Tibial nerve (tissue), 4 donors: ENCODE measurements around the gene CHRNA4. TPM values are rescaled to one million over a fixed set of nuclear protein-coding genes. Genes with fewer than 3 reads are reported as not detected.

ENCODE experiments used
- DNase-seq, 2 donors: peaks; one replicate each; pipeline ENCODE4 v3.0.0-alpha.2; 2019; ENCODE audit warnings: low spot score in 2 of 2
- H3K27ac ChIP-seq, 4 donors: fragments of 200-600 bp; sonication (generic) in 3 of 4; one replicate each; pipeline ENCODE4 v1.5.1; 2017 to 2019; ENCODE audit warnings: mild to moderate bottlenecking in 1 of 4
- H3K27me3 ChIP-seq, 2 donors: fragments of 200-600 bp; sonication (generic) in 1 of 2; one replicate each; pipeline versions ENCODE4 v1.5.1 to v1.6.0; 2017 to 2019
- H3K36me3 ChIP-seq, 3 donors: fragments of 200-600 bp; sonication (generic); one replicate each; pipeline ENCODE4 v1.5.1; 2018 to 2019
- H3K4me1 ChIP-seq, 4 donors: fragments of 200-600 bp; sonication (generic) in 3 of 4; one replicate each; pipeline ENCODE4 v1.5.1; 2017 to 2019
- H3K4me3 ChIP-seq, 4 donors: fragments of 200-600 bp; sonication (generic) in 3 of 4; one replicate each; pipeline ENCODE4 v1.5.1; 2017 to 2019; ENCODE audit warnings: mild to moderate bottlenecking in 1 of 4, moderate library complexity in 1 of 4
- H3K9me3 ChIP-seq, 4 donors: fragments of 200-600 bp; sonication (generic) in 3 of 4; one replicate each; pipeline ENCODE4 v1.5.1; 2017 to 2019
- CTCF ChIP-seq, 5 experiments: fragments of 200-600 bp in 3 of 5; fragments of 450-650 bp in 2 of 5; sonication (generic) in 3 of 5; IDR thresholded peaks; one replicate each; pipeline ENCODE4 v1.5.1; 2016 to 2019; ENCODE audit warnings: antibody characterized with exemption in 5 of 5, mild to moderate bottlenecking in 3 of 5, moderate library complexity in 2 of 5
- EP300 ChIP-seq, 2 donors: sonication (generic); formaldehyde crosslinking; IDR thresholded peaks; one replicate each; pipeline ENCODE4 v1.6.1; 2017; ENCODE audit warnings: antibody characterized with exemption in 2 of 2, mild to moderate bottlenecking in 1 of 2
- POLR2A ChIP-seq, 2 donors: fragments of 450-650 bp; IDR thresholded peaks; one replicate each; pipeline ENCODE4 v1.6.1; 2017; ENCODE audit warnings: antibody characterized with exemption in 2 of 2, mild to moderate bottlenecking in 2 of 2, moderate library complexity in 2 of 2
- WGBS, 2 donors: methylation state at CpG; one replicate each; pipeline ENCODE4 v1.1.5; 2018; 5-methylcytosine and 5-hydroxymethylcytosine counted together
- total RNA-seq, 4 donors: library from RNA; depleted of rRNA; stranded (reverse); fragments of >200 nt; gene quantifications; one replicate each; pipeline ENCODE4 v1.1.0, GENCODE V29; 2016

The CHRNA4 gene
- total RNA-seq, 4 donors from 2014 or later: 0.20 to 1.5 TPM; not detected in 2

- TF ChIP-seq POLR2A (IDR thresholded peaks at IDR 0.05): no peak
- TF ChIP-seq CTCF (IDR thresholded peaks at IDR 0.05): no peak
- TF ChIP-seq EP300 (IDR thresholded peaks at IDR 0.05): no peak
- Histone ChIP-seq H3K4me3 (no peak overlapping the region), H3K9me3 (peaks cover 0 to 30% (median 0%) of the 10 kb centered on the region in 4 donors), H3K27ac (no peak overlapping the region), H3K27me3 (peaks cover 0 to 29% of the 10 kb centered on the region in 2 donors), H3K36me3 (no peaks in the 10 kb centered on the region), H3K4me1 (no peaks in the 10 kb centered on the region)
- 24 to 42% methylated on average over 16 to 28 of the region's 32 CpGs for WGBS, 2 donors
- DNase-seq: no peak
These were observed 33.1 kb upstream of the CHRNA4 start for GRCh38 chr20:63394069-63394919.

- Histone ChIP-seq H3K4me1 (no peaks in the 10 kb centered on the region), H3K4me3 (no peak overlapping the region), H3K27ac (no peak overlapping the region), H3K9me3 (peaks cover 0 to 34% (median 0%) of the 10 kb centered on the region in 4 donors), H3K27me3 (peaks cover 0 to 29% of the 10 kb centered on the region in 2 donors), H3K36me3 (no peaks in the 10 kb centered on the region)
- no peak for DNase-seq
- 74 to 83% methylated on average over 12 to 13 of the region's 17 CpGs for WGBS, 2 donors
- TF ChIP-seq EP300 (IDR thresholded peaks at IDR 0.05): no peak
- no peak for TF ChIP-seq POLR2A (IDR thresholded peaks at IDR 0.05)
- TF ChIP-seq CTCF (IDR thresholded peaks at IDR 0.05): no peak
These were observed 32.4 kb upstream of the CHRNA4 start for GRCh38 chr20:63393566-63393965.

GRCh38 chr20:63392465-63393365 lies 31.6 kb upstream of the CHRNA4 start:
- Histone ChIP-seq H3K4me1 (no peaks in the 10 kb centered on the region), H3K27me3 (peaks cover 0 to 29% of the 10 kb centered on the region in 2 donors)
- TF ChIP-seq POLR2A (IDR thresholded peaks at IDR 0.05) (no peak), EP300 (IDR thresholded peaks at IDR 0.05) (no peak), CTCF (IDR thresholded peaks at IDR 0.05) (no peak)

GRCh38 chr20:63387917-63388316 lies 26.8 kb upstream of the CHRNA4 start:
- no peaks in the 10 kb centered on the region for H3K4me1 ChIP-seq
- WGBS, 2 donors: 75 to 83% methylated on average over 18 of the region's 18 CpGs
- peaks cover 0 to 15% of the 10 kb centered on the region in 2 donors for H3K27me3 ChIP-seq
- no peak for TF ChIP-seq POLR2A (IDR thresholded peaks at IDR 0.05)
- no peak for TF ChIP-seq CTCF (IDR thresholded peaks at IDR 0.05)
- no peak for TF ChIP-seq EP300 (IDR thresholded peaks at IDR 0.05)
- no peak for DNase-seq
- no peak overlapping the region for H3K27ac ChIP-seq
- no peak overlapping the region for H3K4me3 ChIP-seq
- no peaks in the 10 kb centered on the region for H3K36me3 ChIP-seq
- peaks cover 0 to 68% (median 0%) of the 10 kb centered on the region in 4 donors for H3K9me3 ChIP-seq

More at GRCh38 chr20:63392465-63393365, 31.6 kb upstream of the CHRNA4 start:
- Histone ChIP-seq H3K36me3 (no peaks in the 10 kb centered on the region), H3K9me3 (peaks cover 0 to 39% (median 0%) of the 10 kb centered on the region in 4 donors), H3K27ac (no peak overlapping the region), H3K4me3 (no peak overlapping the region)
- 87 to 93% methylated on average over 15 to 17 of the region's 17 CpGs for WGBS, 2 donors
- DNase-seq: no peak
